Activated CD4-positive, alpha-beta memory T cell treated with anti-CD3 and anti-CD28 coated beads, Interleukin-2, amount 10 ng/mL, durations not matched to agents 7 days and 5 days (primary cell): ENCODE measurements around the gene CACNA2D3. TPM values are rescaled to one million over a fixed set of nuclear protein-coding genes. Genes with fewer than 3 reads are reported as not detected.

Source experiments
- CTCF ChIA-PET: fragments of 350-600 bp; sonication (Branson Sonifier 250); formaldehyde crosslinking; loops from one replicate; lab custom pipeline; 2021; ENCODE audit warnings: antibody characterized with exemption, inconsistent platforms; lab: Charles Lee
- POLR2A ChIA-PET: fragments of 350-600 bp; sonication (Branson Sonifier 250); formaldehyde crosslinking; loops from one replicate; lab custom pipeline; 2021; ENCODE audit warnings: antibody characterized with exemption; lab: Charles Lee
- DNase-seq: peaks from one replicate; pipeline ENCODE4 v3.0.0-alpha.2; 2020
- H3K27ac Mint-ChIP-seq: one replicate; pipeline ENCODE4 v1.8.0; 2021; ENCODE audit warnings: mild to moderate bottlenecking, mixed read lengths
- H3K27me3 Mint-ChIP-seq: one replicate; pipeline ENCODE4 v1.8.0; 2021; ENCODE audit warnings: mixed read lengths
- H3K36me3 Mint-ChIP-seq: one replicate; pipeline ENCODE4 v1.8.0; 2021; ENCODE audit warnings: low read depth, mixed read lengths
- H3K4me1 Mint-ChIP-seq: one replicate; pipeline ENCODE4 v1.8.0; 2021; ENCODE audit warnings: mixed read lengths
- H3K4me3 Mint-ChIP-seq: one replicate; pipeline ENCODE4 v1.8.0; 2021; ENCODE audit warnings: mild to moderate bottlenecking, mixed read lengths
- H3K9me3 Mint-ChIP-seq: one replicate; pipeline ENCODE4 v1.8.0; 2021; ENCODE audit warnings: mixed read lengths
- total RNA-seq, 2 experiments: library from RNA; stranded (reverse); gene quantifications; one replicate each; pipeline ENCODE4 v1.2.3, GENCODE V29; 2021

The CACNA2D3 gene
- total RNA-seq, 2 experiments from 2014 or later: not detected

DNA sequence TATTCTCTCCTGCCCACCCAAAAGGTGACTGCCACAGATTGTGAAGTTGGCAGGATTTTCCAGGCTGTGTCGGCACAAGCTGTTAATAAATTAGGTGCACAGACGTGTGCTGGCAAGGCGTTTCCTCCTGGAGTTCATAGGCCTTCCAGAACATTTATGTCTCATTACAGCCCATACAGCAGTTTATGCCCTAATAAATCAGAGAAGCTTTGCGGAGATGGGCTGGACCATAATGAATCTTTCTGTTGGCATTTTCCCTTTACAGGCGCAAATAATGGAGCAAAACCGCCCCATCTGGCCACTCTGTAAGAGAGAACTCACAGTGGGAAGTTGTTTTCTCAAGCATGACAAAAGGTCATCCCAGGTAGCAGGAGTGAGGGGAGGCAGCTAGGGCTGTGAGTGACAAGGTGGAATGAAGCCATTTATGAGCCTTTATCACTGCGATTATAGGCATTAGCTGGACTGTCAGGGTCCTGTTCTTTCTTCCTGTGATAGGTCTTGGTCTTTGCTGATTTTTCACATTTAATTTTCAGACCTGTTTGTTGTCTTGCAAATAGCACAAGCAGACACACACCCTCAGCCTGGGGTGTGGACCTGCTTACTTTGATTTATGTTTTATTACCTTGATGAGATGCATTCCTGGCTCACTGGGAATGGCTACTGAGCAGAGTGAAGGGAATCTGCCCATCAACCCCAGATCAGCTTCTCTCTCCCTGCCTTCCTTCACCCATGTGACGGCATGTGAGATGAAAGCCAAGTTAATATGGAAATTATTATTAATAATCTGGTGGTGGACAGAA is 548.0 kb downstream of the CACNA2D3 start:
- Mint-ChIP-seq H3K27me3 (no peaks in the 10 kb centered on the region), H3K4me3 (no peak overlapping the region), H3K27ac (no peak overlapping the region), H3K9me3 (peaks cover 2% of the 10 kb centered on the region), H3K4me1 (no peaks in the 10 kb centered on the region), H3K36me3 (no peaks in the 10 kb centered on the region)
- no peak for DNase-seq
- ChIA-PET CTCF (no interaction called here), POLR2A (no interaction called here)

DNA sequence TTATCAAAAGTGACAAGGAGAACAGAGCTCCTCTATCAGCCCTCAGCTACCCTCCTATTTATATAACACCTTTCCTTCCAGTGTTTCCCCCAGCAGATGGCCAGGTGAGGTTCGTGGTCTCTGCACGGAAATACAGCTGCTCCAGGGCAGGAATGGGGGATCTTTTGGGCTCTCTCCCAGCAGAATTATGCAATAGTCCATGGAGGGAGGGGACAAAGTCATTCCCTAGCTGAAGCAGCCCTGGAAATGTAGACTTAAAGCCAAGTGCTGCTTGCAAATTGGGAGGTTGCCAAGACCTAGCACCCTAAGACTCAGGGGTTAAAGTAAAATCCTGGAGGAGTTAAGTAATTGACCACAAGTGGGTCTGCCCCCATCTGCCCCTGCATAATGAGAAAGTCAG is 549.2 kb downstream of the CACNA2D3 start:
- H3K27ac Mint-ChIP-seq: no peak overlapping the region
- CTCF ChIA-PET: no interaction called here
- H3K27me3 Mint-ChIP-seq: no peaks in the 10 kb centered on the region
- POLR2A ChIA-PET: no interaction called here
- peaks cover 2% of the 10 kb centered on the region for H3K9me3 Mint-ChIP-seq
- no peak overlapping the region for H3K4me3 Mint-ChIP-seq
- no peak for DNase-seq
- H3K4me1 Mint-ChIP-seq: no peaks in the 10 kb centered on the region
- no peaks in the 10 kb centered on the region for H3K36me3 Mint-ChIP-seq

DNA sequence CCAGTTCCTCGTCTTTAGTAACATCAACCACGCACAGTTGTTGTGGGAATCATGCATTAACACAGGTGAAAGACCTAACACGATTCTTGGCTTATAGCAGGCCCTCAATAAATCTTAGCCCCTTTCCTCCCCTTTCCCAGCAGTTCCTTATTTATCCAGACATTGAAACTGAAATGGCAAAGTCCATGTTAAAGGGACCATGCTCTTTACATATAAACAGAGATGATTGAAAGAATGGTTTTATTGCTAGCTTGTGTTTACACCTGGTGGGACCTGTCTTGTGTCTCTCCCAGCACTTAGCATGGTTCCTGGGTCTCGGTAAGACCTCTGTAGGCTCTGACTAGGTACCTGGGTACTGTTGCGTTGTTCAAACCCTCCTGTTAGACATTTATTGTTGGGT is 553.7 kb downstream of the CACNA2D3 start:
- DNase-seq: no peak
- POLR2A ChIA-PET: no interaction called here
- Mint-ChIP-seq H3K27ac (no peak overlapping the region), H3K27me3 (no peaks in the 10 kb centered on the region), H3K4me1 (no peaks in the 10 kb centered on the region), H3K9me3 (peaks cover 7% of the 10 kb centered on the region), H3K36me3 (no peaks in the 10 kb centered on the region), H3K4me3 (no peak overlapping the region)
- CTCF ChIA-PET: no interaction called here

DNA sequence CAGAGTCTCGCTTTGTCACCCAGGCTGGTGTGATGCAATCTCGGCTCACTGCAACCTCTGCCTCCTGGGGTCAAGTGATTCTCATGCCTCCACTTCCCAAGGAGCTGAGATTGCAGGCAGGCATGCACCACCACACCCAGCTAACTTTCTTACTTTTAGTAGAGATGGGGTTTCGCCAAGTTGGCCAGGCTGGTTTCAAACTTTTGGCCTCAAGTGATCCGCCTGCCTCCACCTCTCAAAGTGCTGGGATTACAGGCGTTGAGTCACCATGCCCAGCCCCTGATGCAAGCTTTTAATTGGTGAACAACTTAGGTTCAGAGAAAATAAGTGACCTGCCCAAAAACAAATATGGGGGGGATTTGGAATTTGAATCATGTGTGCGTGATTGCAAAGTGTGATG is 559.4 kb downstream of the CACNA2D3 start:
- H3K36me3 Mint-ChIP-seq: no peaks in the 10 kb centered on the region
- DNase-seq: no peak
- H3K4me1 Mint-ChIP-seq: no peaks in the 10 kb centered on the region
- no peak overlapping the region for H3K4me3 Mint-ChIP-seq
- H3K9me3 Mint-ChIP-seq: peaks cover 9% of the 10 kb centered on the region
- H3K27me3 Mint-ChIP-seq: no peaks in the 10 kb centered on the region
- no peak overlapping the region for H3K27ac Mint-ChIP-seq
- ChIA-PET CTCF (no interaction called here), POLR2A (no interaction called here)

DNA sequence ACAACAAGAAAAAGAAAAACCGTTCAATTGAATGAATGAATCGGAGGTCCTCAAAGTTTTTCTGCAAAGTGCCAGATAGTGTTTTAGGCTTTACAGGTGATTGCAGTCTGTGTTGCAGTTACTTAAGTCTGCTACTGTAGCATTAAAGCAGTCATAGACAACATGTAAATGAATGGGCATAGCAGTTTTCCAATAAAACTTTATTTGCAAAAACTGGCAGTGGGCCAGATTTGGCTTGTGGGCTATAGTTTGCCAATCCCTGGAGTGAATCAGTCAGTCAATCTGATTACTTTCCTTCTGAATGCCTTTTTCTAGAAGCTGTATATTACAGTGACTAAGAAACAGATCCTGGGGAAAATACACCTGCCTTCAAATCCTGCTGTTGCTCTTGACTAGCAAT is 562.9 kb downstream of the CACNA2D3 start:
- Mint-ChIP-seq H3K9me3 (peaks cover 5% of the 10 kb centered on the region), H3K36me3 (no peaks in the 10 kb centered on the region), H3K4me3 (no peak overlapping the region), H3K27ac (no peak overlapping the region), H3K27me3 (no peaks in the 10 kb centered on the region), H3K4me1 (no peaks in the 10 kb centered on the region)
- ChIA-PET POLR2A (no interaction called here), CTCF (no interaction called here)
- DNase-seq: no peak

DNA sequence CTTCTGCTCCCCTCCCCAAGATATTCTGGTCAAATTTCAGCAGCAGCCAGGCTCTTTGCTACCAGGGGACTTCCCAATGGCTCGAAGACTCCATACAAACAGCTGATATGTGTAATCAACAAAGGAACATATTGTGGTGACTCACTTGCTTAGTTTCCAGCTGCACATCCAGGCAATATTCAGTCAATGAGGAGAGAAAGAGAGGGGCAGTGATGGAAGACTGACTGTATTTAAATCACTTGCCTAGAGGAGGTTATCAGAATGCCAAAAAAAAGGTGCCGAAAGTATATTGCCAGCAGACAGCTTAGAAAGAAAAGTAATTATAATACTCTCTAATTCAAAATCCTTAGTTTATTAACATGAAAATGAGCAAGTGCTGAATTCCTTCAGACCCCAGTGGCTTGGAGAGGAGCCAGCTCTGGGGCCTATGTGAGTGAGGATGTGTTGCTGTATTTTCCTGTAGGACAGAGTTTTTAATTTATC is 569.0 kb downstream of the CACNA2D3 start:
- CTCF ChIA-PET: no interaction called here
- Mint-ChIP-seq H3K27me3 (no peaks in the 10 kb centered on the region), H3K27ac (no peak overlapping the region), H3K9me3 (no peaks in the 10 kb centered on the region), H3K36me3 (no peaks in the 10 kb centered on the region), H3K4me3 (no peak overlapping the region), H3K4me1 (no peaks in the 10 kb centered on the region)
- POLR2A ChIA-PET: no interaction called here
- no peak for DNase-seq

DNA sequence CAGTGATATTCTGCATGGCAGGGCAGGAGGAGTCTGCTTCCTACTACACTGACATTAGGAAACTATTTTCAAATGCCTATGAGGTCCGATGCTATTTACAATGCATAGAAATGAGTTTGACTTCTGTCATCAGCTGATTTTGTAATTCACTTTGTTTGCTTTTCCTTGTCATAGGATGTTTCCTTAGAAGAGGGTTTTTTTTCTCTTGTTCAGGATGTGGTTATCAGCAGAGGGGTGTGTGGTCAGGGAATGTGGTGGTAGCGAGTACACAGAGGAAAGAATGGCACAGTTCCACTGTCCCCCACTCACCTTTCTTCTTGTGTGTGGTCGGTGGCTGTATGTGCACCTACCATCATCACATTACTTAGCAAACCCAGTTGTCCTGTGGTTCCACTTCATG is 574.0 kb downstream of the CACNA2D3 start:
- H3K4me1 Mint-ChIP-seq: no peaks in the 10 kb centered on the region
- no peak overlapping the region for H3K4me3 Mint-ChIP-seq
- no peaks in the 10 kb centered on the region for H3K9me3 Mint-ChIP-seq
- no peaks in the 10 kb centered on the region for H3K27me3 Mint-ChIP-seq
- no peak overlapping the region for H3K27ac Mint-ChIP-seq
- ChIA-PET POLR2A (no interaction called here), CTCF (no interaction called here)
- DNase-seq: no peak
- no peaks in the 10 kb centered on the region for H3K36me3 Mint-ChIP-seq

DNA sequence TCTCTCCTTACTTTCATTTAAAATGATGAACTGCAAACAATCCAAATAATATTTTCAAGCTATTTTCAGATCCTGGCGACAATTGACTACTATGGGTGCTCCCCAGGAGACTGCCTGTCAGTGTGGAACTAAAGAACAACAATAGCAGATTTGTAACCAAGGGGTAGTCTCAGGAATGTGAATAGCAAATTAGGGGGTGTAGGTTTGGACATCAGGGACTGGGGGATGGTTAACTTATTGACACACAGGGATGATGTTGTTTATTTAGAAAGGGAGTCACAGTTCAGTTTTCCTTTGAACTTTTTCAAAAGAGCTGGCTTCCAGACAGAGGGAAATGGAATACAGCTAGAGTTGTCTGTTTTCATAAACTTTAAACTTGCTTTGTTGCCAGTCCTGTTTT is 575.7 kb downstream of the CACNA2D3 start:
- Mint-ChIP-seq H3K4me1 (no peaks in the 10 kb centered on the region), H3K9me3 (no peaks in the 10 kb centered on the region), H3K4me3 (no peak overlapping the region), H3K27me3 (no peaks in the 10 kb centered on the region), H3K36me3 (no peaks in the 10 kb centered on the region), H3K27ac (no peak overlapping the region)
- CTCF ChIA-PET: no interaction called here
- POLR2A ChIA-PET: no interaction called here
- DNase-seq: no peak

DNA sequence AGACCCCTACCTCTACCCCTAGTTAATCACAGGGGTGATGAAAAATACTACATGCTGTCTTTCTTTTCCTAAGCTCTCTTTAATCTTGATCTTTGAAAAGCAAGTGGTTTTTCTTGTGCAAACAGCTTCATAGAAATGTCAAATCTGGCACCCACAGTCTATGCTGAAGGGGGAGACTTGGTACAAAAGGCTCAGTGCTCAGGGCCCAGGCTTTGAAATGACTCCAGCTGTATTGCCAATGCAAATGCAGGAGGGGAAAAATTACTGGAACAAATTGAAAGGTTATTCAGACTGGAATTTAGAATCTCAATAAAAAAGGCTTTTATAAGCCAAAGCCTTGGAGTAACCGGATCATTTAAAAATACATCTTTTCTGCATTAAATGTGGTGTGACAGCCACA is 581.6 kb downstream of the CACNA2D3 start:
- Mint-ChIP-seq H3K27ac (no peak overlapping the region), H3K4me1 (no peaks in the 10 kb centered on the region), H3K9me3 (no peaks in the 10 kb centered on the region), H3K27me3 (no peaks in the 10 kb centered on the region), H3K36me3 (no peaks in the 10 kb centered on the region), H3K4me3 (no peak overlapping the region)
- CTCF ChIA-PET: no interaction called here
- DNase-seq: no peak
- POLR2A ChIA-PET: no interaction called here

DNA sequence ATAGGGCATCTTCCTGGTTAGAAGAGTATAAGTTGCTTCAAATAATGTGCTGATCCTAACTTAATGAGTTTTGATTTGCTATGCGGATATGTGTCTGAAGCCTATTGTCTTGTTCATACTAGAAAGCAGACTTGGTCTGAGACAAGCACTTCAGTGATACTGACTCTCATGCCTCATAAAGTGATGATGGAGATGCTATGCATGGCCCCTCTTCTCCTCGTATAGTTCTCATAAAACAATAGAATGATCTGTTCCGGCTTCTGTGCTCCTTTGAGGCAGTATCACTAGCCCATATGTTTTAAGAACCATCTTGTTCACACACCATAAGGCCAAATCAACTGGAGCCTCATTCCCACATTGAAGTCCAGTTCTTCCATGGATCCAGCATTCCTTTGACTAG is 583.4 kb downstream of the CACNA2D3 start:
- no peaks in the 10 kb centered on the region for H3K9me3 Mint-ChIP-seq
- no peaks in the 10 kb centered on the region for H3K36me3 Mint-ChIP-seq
- no peaks in the 10 kb centered on the region for H3K4me1 Mint-ChIP-seq
- no peaks in the 10 kb centered on the region for H3K27me3 Mint-ChIP-seq
- ChIA-PET CTCF (no interaction called here), POLR2A (no interaction called here)
- H3K4me3 Mint-ChIP-seq: no peak overlapping the region
- no peak for DNase-seq
- no peak overlapping the region for H3K27ac Mint-ChIP-seq

DNA sequence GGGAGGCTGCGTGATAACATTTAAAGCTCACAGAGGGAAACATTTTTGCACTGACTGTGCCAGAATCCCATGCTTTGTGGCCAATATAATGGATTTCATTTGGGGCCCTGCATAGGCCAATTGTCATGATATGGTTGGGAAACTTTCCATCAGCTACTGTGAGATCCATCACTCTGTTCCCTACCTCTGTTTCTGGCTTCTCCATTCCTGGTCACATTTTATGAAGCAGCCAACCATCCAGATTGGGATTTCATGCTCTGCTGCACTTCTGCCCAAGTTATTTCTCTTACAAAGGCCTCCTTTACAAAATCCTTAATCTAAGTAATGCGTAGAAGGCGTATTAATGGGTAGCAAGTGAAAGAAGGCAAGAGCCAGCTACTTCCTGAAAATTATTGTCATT is 584.4 kb downstream of the CACNA2D3 start:
- Mint-ChIP-seq H3K4me1 (no peaks in the 10 kb centered on the region), H3K27me3 (no peaks in the 10 kb centered on the region), H3K9me3 (no peaks in the 10 kb centered on the region), H3K27ac (no peak overlapping the region), H3K36me3 (no peaks in the 10 kb centered on the region), H3K4me3 (no peak overlapping the region)
- ChIA-PET CTCF (no interaction called here), POLR2A (no interaction called here)
- no peak for DNase-seq

DNA sequence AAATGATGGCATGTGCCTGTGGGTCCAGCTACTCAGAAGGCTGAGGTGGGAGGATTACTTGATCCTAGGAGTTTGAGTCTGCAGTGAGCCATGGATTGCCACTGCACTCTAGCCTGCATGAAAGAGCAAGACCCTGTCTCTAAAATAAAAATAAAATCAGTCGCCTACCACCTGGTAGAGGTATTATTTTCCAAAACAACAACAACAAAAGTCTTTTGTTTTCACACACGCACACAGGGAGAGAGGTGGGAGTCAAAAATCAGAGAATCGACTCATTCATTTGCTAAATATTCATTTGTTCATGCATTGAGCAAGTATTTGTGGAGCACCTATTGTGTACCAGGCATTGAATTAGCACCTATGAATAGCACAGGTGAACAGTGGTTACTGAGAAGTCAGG is 587.4 kb downstream of the CACNA2D3 start:
- no peaks in the 10 kb centered on the region for H3K27me3 Mint-ChIP-seq
- no peaks in the 10 kb centered on the region for H3K4me1 Mint-ChIP-seq
- CTCF ChIA-PET: no interaction called here
- no peak overlapping the region for H3K4me3 Mint-ChIP-seq
- no peak for DNase-seq
- H3K9me3 Mint-ChIP-seq: peaks cover 3% of the 10 kb centered on the region
- H3K27ac Mint-ChIP-seq: no peak overlapping the region
- POLR2A ChIA-PET: no interaction called here
- H3K36me3 Mint-ChIP-seq: no peaks in the 10 kb centered on the region

DNA sequence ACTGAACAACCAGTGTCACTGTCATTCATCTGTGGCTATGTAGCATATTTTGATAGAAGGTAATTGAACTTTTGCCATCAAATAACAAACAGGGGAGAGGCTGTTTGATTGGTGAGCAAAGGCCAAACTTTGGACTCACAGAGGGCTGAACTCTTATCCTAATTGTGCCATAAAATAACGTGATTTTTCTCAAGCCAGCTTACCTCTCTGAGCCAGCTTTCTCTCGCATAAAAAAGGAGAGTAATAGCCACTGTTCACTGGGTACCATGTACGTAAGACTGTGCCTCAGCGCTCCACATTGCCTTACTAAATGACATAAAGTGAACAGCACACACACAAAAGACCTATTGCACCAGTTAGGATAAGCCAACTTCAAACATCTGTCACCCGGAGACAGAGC is 588.6 kb downstream of the CACNA2D3 start:
- no peak overlapping the region for H3K27ac Mint-ChIP-seq
- H3K9me3 Mint-ChIP-seq: peaks cover 3% of the 10 kb centered on the region
- DNase-seq: no peak
- no peaks in the 10 kb centered on the region for H3K36me3 Mint-ChIP-seq
- no peak overlapping the region for H3K4me3 Mint-ChIP-seq
- ChIA-PET POLR2A (no interaction called here), CTCF (no interaction called here)
- H3K4me1 Mint-ChIP-seq: no peaks in the 10 kb centered on the region
- H3K27me3 Mint-ChIP-seq: no peaks in the 10 kb centered on the region

DNA sequence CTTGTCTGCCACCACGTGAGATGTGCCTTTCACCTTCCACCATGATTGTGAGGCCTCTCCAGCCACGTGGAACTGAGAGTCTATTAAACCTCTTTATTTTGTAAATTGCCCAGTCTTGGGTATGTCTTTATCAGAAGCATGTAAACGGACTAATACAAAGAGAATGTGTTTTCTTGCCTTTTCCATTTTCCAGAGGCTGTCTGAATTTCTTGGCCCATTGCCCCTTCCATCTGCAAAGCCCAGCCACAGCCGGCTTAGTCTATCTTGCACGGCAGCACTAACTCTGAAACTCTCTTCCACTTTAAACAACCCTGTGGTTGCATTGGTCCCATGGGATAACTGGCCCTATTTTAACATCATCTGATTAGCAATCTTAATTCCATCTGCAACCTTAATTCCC is 590.2 kb downstream of the CACNA2D3 start:
- Mint-ChIP-seq H3K4me3 (no peak overlapping the region), H3K27me3 (no peaks in the 10 kb centered on the region), H3K36me3 (no peaks in the 10 kb centered on the region), H3K4me1 (no peaks in the 10 kb centered on the region), H3K9me3 (peaks cover 3% of the 10 kb centered on the region), H3K27ac (no peak overlapping the region)
- POLR2A ChIA-PET: no interaction called here
- CTCF ChIA-PET: no interaction called here
- no peak for DNase-seq
